HS-27A (cell line): ENCODE data around the gene ZNF141.
"Not testable (repeated sequence)": the region's sequence is repeated elsewhere in the genome, so short reads cannot be mapped to it uniquely, and the experiment has no call there.

Experiments
- DNase-seq: peaks from one replicate; pipeline ENCODE4 v3.0.0-alpha.2; 2012; ENCODE audit warnings: low read depth, missing footprints

ZNF141 gene

DNA sequence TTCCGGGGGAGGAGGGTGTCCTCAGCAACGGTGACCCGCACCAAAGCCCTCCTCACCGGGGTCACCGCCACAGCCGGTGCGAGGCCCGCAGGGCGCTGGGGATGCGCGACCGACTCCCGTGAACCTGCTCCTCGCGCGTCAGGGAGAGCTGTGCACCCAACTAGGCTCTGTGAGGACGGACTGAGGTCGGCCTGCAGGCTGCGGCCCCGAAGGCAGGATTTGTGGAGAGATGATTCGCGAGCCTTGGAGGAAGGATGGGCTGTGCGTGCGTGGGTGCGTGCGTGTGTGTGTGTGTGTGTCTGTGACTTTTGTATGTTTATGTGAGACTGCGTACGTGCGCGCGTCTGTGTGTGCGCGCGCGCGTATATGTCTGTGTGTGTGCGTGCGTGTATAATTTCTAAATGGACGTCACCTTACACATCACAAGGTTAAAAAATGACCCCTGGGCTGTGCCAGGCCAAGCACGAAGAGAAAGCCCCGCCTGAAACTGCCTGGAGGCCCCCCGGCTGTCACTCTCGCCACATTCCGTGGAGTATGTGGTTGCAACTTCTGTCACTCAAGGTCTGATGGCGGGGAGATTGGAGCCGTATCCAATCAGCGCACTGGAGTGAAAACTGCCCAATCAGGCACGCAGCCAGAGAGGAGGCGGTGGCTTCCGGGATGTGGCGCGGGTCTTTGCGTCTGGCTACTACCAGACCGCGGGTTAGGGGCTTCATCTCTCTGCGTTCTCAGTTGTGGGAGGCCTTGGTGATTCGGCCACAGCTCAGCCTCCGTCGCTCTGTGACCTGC is at the start of gene ZNF141:
Gene ZNF141, plus strand, starts transcription at position 672 of the 789 bp plus-strand sequence. CDS start 170 bp downstream, outside the sequence.
- DNase-seq, result no peak

DNA sequence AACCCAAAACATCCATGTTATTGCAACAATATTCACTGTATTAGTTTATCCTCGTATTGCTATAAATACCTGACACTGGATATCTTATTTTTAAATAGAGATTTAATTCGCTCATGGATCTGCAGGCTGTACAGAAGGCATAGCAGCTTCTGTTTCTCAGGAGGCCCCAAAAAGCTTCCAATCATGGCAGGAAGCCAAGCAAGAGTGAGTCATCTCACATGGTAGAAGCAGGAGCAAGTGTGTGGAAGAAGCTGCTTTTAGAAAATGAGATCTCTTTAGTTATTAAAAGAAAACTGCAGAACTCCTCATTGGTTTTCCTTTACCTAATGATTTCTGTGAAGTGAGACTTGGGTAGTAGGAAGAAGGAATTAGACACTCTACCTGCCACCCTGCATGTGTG is 48.7 kb upstream of the ZNF141 start:
- no peak for DNase-seq

DNA sequence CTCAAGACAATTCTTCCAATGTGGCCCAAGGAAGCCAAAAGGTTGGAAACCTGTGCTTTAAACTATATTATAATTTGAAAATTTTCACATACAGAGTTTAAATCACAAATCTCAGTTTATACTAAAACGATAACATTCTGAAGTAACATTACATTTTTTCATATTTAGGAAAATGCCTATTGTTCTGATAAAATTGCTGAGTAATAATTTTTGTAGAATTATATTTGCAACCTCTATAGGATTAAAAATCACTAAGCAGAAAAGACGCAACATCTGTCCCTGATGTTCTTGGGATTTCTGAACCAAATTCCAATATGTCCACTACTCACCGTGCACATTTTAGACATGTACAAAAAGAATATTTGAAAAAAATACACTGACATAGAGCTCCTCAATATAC is 42.9 kb upstream of the ZNF141 start:
- no peak for DNase-seq

DNA sequence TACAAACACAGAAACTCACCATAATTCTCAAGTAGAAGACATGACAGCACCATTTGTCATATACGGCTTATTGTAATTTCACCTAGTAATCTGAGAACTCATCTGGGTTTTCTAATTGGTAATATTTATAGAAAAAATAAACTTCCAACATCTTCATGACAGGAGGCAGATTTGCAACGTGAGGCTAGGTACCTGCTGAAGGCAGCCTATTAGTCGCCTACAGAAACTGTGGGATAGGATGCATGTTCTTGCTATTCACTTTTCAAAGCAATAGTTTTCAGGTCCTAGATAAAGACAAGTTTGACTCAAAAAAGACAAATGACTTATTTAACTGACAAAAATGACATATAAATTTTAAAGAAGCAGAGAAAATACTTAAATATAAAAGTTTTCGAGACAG is 35.2 kb upstream of the ZNF141 start:
- no peak for DNase-seq

DNA sequence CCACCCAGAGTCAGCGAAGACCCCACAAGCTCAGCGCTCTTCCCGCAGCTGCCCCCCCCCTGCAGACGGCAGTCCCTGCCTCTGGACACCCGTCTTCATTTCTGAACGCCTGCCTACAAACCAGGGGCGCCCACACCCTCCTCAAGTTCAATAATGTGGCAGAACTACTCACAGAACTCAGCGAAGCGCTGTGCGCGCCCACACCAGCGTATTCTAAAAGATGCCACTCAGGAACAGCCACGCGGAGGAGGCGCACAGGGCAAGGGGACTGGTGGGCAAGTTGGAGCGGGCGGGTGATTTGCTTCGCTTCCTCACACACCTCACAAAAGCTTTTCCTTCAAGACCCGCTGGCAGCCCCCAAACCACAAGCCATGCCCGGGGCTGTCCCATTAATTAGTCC is 33.1 kb upstream of the ZNF141 start:
- not testable (repeated sequence) for DNase-seq

DNA sequence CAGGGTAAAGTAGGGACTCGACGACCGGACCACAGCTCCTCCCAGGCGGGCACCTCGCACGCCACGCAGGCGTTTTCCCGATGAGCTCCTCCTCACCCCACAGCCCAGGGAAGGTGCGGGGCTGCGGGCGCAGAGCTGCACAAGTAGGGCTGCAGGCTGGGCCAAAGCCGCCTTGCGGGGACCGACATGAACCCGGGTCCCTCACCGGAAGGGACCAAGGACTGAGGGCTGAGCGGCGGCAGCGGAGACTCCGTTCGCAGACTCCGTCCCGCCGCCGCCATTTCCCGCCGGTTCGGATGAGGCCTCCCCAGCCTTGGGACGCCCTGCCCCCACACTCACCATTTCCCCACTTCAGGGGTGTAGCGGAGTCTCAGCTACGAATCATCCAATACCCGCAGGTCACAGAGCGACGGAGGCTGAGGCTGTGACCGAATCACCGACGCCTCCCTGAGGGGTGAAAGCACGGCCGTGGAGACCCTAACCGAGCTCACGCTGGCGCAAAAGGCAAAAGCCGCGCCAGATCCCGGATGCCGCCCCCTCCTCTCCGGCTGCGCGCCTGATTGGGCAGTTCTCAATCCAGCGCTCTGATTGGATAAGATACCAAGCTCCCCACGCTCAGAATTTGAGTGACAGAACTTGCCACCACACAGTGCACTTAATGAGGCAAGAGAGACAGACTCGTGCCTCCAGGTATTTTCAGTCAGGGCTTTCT is 32.5 kb upstream of the ZNF141 start, which contains the start of gene ZNF732:
Gene ZNF732, minus strand, starts transcription at position 506 of the 712 bp plus-strand sequence. Its CDS starts 164 bp downstream, at position 342.
- DNase-seq, result no peak

DNA sequence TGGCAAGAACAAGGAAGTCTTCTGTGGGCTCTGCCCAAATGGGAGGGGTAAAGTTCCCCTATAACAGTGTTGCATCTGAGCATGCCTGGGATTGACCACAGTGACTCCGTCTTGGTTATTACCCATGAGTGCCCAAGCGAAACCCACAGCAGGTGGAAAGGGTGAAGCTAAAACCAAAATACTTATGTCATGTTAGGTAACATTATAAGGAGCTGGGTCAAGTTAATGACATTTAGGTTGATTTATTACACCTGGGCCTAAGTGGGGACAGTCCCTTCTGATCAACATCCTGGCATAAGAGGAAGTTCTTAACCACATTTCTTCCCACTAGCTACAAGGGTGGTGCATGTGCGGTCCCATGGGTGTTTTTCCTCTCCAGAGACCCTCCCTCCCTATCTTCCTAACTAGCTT is 31.1 kb upstream of the ZNF141 start:
- DNase-seq, result no peak

DNA sequence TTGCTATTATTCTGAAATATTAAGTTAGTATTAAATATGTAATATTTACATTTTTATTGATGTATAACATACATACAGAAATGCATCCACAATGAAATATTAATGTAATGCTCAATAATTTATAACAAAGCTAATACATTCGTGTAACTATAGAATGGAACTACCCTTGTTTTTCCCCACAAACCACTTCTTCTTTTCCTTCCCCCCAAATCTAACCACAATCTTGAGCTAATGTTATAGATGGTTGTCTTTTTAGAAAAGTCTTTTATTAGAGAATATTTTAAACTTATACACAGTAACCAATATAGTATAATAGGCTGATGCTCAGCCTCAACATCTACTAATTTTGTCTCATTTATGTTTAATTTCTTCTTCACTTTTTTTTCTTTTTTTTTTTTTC is 27.8 kb upstream of the ZNF141 start:
- no peak for DNase-seq

DNA sequence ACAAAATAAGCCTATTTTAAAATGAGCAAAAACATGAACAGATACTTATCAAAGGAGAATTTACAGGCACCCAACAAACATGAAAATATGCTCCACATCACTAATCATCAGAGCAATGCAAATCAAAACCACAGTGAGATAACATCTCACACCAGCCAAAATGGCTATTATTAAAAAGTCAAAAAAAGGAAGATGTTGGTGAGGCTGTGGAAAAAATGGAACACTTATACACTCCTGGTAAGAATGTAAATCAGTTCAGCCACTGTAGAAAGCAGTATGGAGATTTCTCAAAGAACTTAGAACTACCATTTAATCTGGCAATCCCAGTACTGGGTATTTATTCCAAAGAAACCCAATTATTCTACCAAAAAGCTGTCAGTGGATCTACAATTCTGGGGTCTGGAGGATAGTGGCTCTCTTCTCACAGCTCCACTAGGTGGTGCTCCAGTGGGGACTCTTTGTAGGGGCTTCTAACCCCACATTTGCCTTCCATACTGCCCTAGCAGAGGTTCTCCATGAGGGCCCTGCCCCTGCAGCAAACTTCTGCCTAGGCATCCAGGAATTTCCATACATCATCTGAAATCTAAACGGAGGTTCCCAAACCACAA is 23.2 kb upstream of the ZNF141 start:
- no peak for DNase-seq

DNA sequence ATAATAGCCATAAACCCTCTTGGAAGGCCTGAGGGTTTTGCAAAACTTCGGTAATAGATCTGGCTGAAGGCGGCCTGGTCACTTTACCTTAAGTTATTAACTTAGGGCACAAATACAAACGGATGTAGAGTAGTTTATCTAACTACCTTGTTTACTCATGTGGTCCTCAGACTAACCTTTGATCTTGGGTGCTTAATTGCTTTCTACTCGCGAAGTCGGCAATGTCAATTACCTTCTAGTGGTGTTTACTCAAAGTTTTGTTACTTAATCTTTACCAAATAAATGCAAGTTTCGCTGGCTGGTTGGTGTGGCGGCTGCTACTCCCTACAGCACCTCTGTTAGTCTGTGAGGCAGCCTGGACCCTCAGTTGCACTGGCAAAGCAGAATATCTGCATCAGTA is 8.9 kb upstream of the ZNF141 start:
- no peak for DNase-seq

DNA sequence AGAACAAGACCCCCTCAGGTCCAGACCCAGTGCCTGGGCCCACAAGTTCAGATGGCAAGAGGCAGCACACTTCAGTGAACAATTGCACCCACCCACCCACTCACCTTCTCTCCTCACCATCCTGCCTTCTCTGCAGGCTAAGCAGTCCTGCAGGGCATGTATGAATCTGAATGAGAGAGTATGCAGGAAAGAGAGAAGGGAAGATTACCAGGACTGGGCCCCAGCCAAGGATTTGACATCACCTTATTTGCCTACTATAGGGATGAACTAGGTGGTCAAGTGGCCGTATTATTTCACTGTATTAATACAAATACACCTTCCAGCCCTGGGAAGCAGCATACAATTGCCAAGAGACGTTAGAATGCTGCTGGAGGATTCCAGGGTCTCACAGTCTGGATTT is 2.1 kb upstream of the ZNF141 start:
- DNase-seq, result no peak

DNA sequence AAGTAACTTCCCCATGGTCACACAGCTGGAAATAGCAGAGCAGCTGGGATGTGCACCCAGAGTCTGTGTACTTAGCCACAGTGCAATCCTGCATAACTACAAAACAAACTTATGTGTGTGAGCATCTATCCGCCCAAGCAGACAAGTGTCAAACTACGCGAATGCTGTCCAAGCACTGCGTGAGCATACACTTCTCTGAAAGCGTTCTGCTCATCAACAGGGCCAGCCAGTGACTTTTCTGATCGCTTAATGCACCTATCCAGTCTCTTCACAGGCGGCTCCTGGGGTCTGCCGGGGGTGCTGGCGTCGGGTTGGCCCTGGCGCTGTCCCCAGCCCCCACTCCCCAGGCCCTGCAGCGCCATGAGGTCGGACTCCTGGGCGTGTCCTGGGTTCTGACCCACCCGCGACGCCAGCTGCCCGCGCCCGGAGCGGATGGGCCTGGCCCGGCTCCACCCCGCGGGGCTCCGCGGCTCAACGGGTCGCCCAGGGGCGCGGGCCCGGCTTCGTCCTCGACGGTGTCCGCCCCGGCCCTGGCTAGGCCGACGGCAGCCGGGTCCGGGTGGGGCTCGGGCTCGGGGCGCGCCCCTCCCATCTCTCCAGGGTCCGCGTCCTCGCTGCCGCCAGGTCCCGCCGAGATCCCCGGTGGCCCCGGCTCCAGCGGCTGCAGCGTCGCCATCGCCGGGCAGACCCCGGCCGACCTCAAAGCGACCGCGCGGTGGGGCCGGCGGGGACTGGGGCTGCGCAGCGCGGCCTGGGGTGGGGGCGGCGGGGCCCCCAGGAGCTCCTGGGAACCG is 1.3 kb upstream of the ZNF141 start:
- DNase-seq, result no peak

DNA sequence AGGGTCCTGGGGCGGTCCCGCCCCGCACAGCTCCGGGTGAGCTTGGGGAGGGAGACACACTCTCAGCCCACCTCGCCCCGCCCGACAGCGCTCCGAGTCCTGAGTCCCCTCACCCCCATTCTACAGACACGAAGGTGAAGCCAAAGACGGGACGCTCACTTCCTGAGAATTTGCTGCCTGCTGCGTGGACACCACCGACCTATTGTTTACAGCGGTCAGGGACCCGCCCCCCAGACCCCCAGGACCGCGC is 796 bp upstream of the ZNF141 start:
- DNase-seq, result no peak

DNA sequence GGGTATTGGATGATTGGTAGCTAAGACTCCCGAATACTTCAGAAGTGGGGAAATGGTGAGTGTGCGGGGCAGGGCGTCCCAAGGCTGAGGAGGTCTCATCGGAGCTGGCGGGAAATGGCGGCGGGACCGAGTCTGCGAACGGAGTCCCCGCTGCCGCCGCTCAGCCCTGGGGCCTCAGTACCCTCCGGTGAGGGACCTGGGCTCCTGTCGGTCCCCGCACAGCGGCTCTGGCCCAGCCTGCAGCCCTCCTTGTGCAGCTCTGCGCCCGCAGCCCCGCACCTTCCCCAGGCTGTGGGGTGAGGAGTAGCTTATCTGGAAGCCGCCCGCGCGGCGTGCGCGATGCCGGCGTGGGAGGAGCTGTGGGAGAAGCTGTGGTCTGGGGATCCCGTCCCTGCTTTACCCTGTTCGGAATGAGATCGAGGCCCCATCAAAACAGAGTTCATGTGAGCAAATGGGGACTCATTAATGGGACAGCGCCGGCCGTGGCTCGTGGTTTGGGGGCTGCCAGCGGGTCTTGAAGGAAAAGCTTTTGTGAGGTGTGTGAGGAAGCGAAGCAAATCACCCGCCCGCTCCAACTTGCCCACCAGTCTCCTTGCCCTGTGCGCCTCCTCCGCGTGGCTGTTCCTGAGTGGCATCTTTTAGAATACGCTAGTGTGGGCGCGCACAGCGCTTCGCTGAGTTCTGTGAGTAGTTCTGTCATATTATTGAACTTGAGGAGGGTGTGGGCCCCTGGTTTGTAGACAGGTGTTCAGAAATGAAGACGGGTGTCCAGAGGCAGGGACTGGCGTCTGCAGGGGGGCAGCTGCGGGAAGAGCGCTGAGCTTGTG is 531 bp downstream of the ZNF141 start:
- no peak for DNase-seq

DNA sequence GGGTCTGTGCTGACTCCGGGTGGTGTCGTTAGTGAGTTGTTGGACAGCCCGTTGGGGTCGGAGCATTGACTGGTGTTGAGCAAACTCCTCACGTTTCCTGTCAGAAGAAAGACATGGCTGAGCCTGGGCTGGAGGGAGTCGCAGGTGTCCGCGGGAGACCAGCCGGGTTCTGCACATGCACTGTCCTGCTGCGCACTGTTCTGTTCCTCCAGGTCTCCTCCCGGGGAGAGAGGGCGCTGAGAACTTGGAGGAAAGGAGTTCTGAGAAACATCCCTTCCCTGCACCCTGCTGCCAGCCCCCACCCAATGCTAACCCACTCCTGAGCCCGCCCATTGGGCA is 1.1 kb downstream of the ZNF141 start:
- DNase-seq, result no peak

DNA sequence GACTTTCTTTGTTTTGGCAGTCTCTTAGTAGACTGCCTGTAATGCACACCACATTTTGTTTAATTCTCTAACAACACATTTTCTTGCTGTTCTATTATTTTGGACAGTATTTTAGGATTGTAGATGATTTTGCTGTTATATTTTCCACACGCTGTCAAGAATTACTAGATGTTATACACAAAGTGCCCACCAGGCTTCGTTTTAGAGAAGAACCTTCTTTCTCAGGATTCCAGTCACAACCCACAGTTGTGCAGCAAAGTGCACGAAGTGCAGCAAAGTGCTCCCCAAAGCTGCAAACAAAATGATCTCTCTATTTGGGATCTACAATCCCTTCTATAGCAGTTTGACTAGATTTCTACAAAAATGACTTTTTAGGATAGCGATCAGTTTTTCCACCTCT is 2.4 kb downstream of the ZNF141 start:
- no peak for DNase-seq

DNA sequence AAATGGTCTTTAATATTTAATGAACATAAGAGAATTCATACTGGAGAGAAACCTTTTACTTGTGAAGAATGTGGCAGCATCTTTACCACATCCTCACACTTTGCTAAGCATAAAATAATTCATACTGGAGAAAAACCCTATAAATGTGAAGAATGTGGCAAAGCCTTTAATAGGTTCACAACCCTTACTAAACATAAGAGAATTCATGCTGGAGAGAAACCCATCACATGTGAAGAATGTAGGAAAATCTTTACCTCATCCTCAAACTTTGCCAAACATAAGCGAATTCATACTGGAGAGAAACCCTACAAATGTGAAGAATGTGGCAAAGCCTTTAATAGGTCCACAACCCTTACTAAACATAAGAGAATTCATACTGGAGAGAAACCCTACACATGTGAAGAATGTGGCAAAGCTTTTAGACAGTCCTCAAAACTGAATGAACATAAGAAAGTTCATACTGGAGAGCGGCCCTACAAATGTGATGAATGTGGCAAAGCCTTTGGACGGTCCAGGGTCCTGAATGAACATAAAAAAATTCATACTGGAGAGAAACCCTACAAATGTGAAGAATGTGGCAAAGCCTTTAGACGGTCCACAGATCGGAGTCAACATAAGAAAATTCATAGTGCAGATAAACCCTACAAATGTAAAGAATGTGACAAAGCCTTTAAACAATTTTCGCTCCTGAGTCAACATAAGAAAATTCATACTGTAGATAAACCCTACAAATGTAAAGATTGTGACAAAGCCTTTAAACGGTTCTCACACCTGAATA is 35.6 kb downstream of the ZNF141 start:
- DNase-seq, result no peak

DNA sequence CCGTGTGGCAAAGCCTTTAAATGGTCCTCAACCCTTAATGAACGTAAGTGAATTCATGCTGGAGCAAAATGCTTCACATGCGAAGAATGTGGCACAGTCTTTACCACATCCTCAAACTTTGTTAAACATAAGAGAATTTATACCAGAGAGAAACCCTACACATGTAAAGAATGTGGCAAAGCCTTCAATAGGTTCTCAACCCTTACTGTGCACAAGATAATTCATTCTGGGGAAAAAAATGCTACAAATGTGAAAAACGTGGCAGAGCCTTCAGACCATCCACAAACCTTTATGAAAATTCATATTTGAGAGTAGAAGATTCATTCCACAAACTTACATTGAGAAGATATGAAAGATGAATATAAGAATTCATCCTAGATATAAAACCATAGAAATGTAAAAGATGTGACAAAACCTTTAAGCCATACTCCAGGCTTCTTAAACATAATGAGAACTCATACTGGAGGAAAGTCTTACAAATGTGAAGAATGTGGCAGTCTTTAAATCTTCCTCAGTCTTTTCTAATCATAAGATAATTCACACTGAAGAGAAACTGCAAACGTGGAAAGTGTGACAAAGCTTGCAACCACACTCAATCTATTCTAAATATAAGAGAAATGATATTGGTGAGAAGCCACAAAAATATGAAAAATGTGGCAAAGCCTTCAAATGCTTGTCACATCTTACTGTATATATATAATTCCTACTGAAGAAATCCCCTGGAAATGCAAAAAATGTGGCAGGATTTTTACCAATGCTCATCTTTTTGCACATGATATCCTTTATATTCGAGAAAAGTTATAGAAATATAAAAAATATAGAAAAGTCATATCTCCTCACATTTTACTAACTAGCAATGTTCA is 36.9 kb downstream of the ZNF141 start:
- no peak for DNase-seq

DNA sequence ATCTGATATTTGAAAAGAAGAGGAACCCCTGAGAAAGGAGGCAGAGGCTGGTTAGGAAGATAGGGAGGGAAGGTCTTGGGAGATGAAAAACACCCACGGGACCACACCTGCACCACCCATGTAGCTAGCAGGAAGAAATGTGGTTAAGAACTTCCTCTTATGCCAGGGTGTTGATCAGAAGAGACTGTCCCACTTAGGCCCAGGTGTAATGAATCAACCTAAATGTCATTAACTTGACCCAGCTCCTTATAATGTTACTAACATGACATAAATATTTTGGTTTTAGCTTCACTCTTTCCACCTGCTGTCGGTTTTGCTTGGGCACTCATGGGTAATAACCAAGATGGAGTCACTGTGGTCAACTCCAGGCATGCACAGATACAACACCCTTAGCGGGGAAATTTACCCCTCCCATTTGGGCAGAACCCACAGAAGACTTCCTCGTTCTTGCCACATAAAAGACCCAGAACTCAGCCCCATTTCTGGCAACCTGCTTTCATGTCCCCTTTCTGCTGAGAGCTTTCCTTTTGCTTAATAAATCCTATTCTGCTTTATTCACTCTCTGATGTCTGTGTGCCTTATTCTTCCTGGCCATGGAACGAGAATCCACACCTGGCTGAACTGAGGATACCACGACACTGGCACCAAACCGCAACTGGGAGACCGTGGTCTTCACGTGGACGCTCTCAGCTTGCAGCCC is 46.8 kb downstream of the ZNF141 start:
- no peak for DNase-seq
